ENCODE measurements around the gene BAD. TPM values are rescaled to one million over a fixed set of nuclear protein-coding genes. Genes with fewer than 3 reads are reported as not detected.

Gene BAD
- total and polyA plus RNA-seq, 9 donors = 3.4 to 125 (median 63.6) TPM

GRCh38 chr11:64303109-64304031 is 18.9 kb upstream of the BAD start:
- peaks cover 8% of the 10 kb centered on the region for H3K27me3 ChIP-seq
- peaks cover 13% of the 10 kb centered on the region for H3K4me1 ChIP-seq (ENCODE audit: insufficient read depth)
- no peaks in the 10 kb centered on the region for H3K9me3 ChIP-seq
- H3K4me3 ChIP-seq = no peak overlapping the region
- intact Hi-C loops (cut with DNase I) = loop anchor here in 2 of 4 donors (2.0 to 5.0 kb wide), 2 partner anchors 19 to 101 kb away; partner anchors contain the start of genes BAD (in 1 of the 2) and GPR137 (in 1 of the 2)
- H3K27ac ChIP-seq = no peak overlapping the region
- no peak for TF ChIP-seq POLR2A (IDR thresholded peaks at IDR 0.05)
- TF ChIP-seq, protein P1, sequence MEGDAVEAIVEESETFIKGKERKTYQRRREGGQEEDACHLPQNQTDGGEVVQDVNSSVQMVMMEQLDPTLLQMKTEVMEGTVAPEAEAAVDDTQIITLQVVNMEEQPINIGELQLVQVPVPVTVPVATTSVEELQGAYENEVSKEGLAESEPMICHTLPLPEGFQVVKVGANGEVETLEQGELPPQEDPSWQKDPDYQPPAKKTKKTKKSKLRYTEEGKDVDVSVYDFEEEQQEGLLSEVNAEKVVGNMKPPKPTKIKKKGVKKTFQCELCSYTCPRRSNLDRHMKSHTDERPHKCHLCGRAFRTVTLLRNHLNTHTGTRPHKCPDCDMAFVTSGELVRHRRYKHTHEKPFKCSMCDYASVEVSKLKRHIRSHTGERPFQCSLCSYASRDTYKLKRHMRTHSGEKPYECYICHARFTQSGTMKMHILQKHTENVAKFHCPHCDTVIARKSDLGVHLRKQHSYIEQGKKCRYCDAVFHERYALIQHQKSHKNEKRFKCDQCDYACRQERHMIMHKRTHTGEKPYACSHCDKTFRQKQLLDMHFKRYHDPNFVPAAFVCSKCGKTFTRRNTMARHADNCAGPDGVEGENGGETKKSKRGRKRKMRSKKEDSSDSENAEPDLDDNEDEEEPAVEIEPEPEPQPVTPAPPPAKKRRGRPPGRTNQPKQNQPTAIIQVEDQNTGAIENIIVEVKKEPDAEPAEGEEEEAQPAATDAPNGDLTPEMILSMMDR (IDR thresholded peaks at IDR 0.05) = no peak
- no peak for TF ChIP-seq EP300 (IDR thresholded peaks at IDR 0.05)
- peak in 3 of 5 donors; percentile 34 to 39 (median 34) for DNase-seq
- 72 to 77% (median 73%) methylated on average over 13 of the region's 13 CpGs for WGBS, 3 donors
- H3K36me3 ChIP-seq = no peaks in the 10 kb centered on the region

GRCh38 chr11:64299847-64300648 is 15.6 kb upstream of the BAD start, which contains the start of gene CATSPERZ:
Gene CATSPERZ, plus strand, starts transcription at chr11:64300358. Its CDS starts 53 bp downstream, at chr11:64300411.
- H3K4me1 ChIP-seq (ENCODE audit: insufficient read depth) = peaks cover 4% of the 10 kb centered on the region
- no peaks in the 10 kb centered on the region for H3K36me3 ChIP-seq
- peak in 1 of 5 donors; percentile 33 for DNase-seq
- H3K27ac ChIP-seq = no peak within 1 kb of the TSS
- intact Hi-C loops (cut with DNase I) = loop anchor here in 1 of 4 donors (5.0 to 10.0 kb wide), 2 partner anchors 98 to 295 kb away; no protein-coding TSS in a partner anchor
- 5 to 8% (median 5%) methylated on average over 50 to 54 of the region's 54 CpGs for WGBS, 3 donors
- H3K4me3 ChIP-seq = no peak within 1 kb of the TSS
- TF ChIP-seq POLR2A (IDR thresholded peaks at IDR 0.05) (no peak), EP300 (IDR thresholded peaks at IDR 0.05) (no peak)
- TF ChIP-seq, protein P1 (IDR thresholded peaks at IDR 0.05) = no peak
- peaks cover 10% of the 10 kb centered on the region for H3K27me3 ChIP-seq
- H3K9me3 ChIP-seq = no peaks in the 10 kb centered on the region

- intact Hi-C loops (cut with DNase I) = loop anchor here in 1 of 4 donors (10.0 kb wide), 1 partner anchor 294 kb away; no protein-coding TSS in a partner anchor
- Histone ChIP-seq H3K4me1 (ENCODE audit: insufficient read depth) (peaks cover 4% of the 10 kb centered on the region), H3K27ac (no peak overlapping the region), H3K9me3 (no peaks in the 10 kb centered on the region), H3K36me3 (no peaks in the 10 kb centered on the region), H3K4me3 (no peak overlapping the region), H3K27me3 (peaks cover 10% of the 10 kb centered on the region)
- peak; percentile 58 to 78 (median 67) for DNase-seq
- WGBS, 3 donors = 4 to 6% (median 5%) methylated on average over 32 to 60 of the region's 60 CpGs
- no peak for TF ChIP-seq EP300 (IDR thresholded peaks at IDR 0.05)
- TF ChIP-seq, protein P1 (IDR thresholded peaks at IDR 0.05) = no peak
- no peak for TF ChIP-seq POLR2A (IDR thresholded peaks at IDR 0.05)
These were observed 14.7 kb upstream of the BAD start for GRCh38 chr11:64298966-64299846.

Data from ovary (tissue), 9 donors.